ELF-1 (cell line): ENCODE data around the gene ACOX2.

Source experiments
- DNase-seq: peaks from one replicate; pipeline ENCODE4 v3.0.0-alpha.2; 2016; ENCODE audit warnings: low read depth, low spot score

ACOX2 gene

DNA sequence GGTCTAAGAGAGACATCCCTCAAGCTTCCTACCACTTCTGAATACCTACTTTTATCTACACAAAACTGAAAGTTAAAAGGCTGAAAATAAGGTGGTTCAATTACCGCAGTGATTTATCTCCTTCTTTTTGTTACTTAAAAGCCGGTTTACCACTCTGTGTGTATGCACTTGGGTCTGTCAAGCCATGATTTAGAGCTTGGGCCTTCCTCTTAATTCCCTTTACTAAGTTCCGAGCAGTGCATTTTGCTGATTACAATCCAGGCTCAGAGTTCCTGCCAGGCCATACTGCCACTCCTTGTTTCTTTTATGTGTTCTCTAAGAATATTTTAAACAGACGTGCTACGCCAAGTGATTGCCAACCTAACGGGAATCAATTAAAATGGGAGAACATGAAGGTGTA lies 28.6 kb downstream of the ACOX2 start:
- DNase-seq = no peak

DNA sequence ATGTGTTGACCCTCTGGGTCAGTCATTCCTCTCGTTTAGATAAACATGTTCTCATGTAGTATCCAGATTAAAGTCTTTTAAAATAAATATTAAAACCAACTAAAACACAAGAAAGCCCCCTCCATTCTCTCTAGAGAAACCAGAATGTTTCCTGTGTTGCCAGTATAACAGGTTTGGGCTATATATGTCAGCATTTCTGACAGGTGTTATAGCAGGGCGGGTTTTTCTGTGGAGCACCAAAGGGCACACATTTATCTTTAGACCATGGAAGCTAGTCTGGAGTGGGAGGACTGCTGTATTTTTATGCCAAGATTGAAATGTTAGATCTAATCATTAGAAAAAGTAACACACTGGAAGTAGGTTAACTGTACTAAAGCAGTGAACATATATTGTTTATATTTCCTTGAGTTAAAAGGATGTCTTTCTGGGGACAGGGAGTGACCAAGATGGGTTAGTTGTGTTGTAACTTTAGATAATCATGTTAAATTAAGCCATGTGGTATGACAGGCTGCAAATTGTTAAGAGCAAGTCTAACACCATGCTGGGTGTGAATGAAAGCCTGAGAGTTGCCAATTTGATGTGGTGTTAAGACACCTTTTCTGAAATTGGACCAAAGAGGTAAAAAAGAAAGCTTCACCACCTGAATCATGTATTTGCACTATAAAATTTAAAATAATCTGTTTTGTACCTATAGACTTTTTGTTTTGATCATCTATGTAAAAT lies 29.5 kb downstream of the ACOX2 start:
- DNase-seq = no peak

DNA sequence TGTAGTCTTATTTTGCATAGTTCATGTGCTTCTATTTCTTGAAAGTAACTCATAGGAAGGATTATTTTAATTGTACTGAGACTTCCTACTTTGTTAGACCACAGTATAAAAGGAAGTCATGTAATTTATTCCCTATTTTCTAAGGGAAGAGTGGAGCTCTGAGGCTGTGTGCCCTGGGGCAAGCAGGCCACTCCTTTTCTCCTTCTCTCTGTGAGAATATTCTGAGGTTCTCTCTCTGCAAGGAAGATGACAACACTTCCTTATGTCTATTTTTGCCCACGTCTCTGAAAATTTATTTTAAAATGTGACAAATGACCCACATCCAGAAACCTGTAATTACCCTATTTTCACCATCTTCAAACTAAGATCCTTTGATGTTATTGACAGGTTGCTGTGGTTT lies 34.1 kb downstream of the ACOX2 start:
- DNase-seq = no peak

DNA sequence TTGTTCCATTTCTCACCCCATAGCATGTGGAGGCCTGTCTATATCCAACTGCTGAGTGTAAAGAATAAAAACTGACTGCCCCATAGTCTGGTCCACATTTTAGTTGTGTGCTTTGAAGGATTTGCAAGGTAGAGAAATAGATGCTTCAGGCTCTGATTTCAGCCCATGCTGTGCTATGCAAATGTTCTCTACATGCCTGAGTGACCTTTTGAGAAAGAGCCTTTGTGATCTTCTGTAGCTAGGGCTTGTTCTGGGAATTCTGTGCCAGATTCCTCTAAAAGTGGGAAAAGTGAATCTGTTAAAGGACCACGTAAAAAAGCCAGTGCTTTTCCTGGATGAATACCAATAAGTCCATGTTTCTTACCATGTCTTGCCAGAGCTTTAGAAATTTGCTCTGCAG lies 39.9 kb downstream of the ACOX2 start:
- DNase-seq = no peak

DNA sequence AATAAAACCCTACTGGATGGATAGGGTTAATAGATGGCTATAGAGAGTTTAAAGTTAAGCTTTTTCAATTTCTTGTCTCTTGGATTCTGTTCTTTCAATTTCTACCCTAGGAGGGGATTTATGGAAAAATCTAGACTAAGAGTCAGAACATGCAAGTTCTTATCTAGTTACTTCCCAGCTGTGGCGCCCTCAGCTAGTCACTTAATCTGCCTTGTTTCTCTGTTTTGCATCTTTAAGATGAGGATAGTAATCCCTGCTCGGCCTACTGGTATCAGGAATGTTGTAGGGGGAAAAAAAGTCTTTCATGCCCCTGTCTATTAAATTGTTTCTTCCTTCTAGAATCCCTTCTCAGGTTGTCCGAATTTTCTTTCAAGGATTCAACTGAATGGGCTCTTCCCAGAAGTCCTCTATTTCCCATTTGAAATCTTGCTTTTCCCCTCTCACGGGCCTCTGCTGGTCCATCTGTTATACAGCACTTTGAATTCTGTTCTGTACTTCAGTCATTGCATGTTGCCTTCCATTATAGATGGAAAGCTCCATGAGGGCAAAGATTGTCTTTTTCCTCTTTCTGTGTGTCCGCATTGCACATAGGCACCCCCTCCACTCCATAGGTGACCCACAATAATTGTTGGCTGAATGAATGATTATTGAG lies 40.7 kb downstream of the ACOX2 start:
- DNase-seq = no peak

DNA sequence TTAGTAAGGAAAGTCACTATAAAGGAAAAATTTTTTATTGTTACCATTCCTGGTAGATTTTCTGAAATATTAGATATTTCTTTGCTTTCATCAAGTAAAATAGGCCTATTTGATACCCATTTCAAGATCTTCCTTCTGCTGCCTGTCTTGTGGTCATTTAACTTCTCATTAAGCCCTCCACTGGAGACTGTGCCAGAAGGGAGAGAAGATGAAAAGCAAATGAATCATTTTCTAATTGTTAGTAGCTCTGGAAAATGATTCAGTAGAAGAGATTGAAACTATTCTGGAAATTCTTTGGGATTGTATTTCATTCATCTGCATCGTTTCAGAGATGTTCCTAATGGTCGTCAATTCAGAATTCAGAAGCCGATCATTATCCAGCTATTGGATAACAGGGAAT lies 41.9 kb downstream of the ACOX2 start:
- no peak for DNase-seq

DNA sequence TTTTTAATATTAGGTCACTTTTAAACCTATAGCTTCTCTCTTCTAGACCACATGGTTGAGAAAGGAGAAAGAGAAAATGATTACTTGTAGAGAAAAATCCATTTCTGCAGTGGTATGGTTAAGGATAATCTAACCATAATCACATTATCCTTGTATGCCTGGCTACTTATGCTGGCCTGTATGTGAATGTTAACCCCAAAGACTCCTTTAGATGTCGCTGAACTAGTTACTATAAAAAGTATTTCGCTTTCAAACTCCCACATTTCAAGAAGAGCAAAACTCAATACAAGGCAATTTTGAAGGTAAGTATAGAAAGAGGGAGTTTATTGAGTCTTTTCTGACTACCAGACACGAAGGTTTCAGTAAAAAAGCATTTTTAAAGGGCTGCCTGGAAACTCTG lies 42.9 kb downstream of the ACOX2 start:
- no peak for DNase-seq

DNA sequence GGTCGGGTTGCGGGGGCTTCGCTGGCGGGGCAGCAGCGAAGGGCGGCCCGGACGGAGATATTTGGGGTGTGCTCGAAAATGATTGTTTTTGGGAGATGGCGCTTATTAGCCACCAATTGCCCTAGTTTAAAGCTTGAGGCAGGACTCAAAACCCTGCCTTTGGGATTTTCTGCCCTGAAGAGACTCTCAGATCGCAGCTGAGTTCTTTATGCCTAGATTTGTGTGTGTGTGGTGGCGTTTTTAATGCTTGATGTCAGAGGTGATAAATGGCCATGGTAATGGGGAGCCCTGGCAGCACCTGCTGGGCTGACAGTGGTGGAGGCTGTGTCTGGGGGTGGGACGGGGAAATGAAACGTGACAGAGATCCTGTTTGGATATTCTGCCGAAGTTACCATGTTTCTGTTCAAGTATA lies 44.5 kb downstream of the ACOX2 start:
- DNase-seq = peak; percentile 29

DNA sequence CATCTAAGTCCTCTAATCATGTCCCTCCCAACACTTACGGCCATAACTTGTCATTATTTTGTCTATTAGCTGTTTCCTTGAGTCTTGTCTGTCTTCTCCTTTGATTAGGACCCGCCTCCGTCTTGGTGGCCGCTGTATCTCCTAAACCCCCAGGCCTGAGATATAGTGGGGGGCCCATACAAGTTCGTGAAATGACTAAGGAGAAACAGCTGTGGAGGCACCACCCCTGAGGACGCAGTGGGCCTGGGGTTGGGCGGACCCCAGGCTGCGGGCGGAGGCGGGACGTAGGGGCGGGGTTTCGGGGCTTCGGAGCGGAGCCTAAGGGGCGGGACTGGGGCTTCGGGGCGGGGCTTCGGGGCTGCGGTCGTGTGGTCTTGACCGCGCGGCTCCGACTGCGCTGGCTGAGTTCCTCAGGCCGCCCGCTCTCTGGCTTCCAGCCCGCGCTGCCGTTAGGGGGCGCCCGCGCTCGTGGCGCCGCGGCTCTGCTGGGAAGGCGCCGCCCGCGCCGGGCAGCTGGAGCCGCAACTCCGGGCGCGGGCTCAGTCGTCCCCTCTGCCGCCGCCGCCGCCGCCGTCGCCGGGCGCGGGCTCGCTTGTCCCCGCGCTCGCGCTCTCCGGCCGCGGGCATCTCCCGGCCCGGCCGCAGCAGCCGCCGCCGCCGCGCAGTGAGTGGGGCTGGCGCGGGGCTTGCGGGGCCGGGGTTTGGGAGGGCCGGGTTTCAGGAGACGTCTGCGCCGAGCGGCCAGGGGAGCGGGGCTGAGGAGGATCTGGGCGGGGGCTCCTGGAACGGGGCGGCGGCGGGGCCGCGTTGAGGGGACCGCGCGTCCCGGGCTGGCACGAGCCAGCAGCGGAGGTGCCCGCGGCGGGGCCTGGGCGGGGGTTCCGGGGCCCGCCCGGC lies 45.2 kb downstream of the ACOX2 start, which contains the start of gene KCTD6:
KCTD6 (plus strand) TSS at position 591 of the 897 bp plus-strand sequence. CDS start 6,660 bp downstream, outside the sequence.
- DNase-seq = peak; percentile 97

DNA sequence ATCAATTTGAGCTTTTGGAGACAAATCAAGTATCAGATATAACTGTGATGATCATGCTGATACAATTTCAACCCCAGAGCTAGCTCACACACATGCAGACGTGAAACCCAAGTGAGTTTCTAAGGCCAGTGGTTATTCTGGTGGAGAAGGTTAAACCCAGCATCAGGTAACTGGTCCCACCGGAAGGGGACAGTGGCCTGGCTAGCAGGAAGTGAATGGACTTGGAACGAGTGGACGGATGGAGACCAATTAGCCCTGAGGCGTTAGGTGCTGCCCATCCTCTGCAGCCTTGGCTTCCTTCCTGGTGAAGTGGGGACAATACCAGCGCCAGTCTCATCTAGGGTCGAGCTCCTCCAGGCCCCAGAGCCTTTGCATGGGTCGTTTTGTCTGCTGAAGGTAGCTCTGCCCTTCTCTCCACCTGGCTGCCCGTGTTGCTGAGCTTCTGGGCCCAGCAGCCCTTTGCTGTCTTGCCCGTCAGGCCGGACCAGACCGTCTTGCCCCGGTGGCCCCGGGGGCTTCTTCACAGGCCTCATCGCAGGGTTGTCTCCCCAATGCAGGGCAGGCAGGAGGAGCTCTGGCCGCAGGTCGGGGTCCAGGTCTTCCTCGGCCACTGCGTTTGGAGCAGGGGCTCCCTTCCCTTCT lies 46.0 kb downstream of the ACOX2 start:
- peak; percentile 75 for DNase-seq

DNA sequence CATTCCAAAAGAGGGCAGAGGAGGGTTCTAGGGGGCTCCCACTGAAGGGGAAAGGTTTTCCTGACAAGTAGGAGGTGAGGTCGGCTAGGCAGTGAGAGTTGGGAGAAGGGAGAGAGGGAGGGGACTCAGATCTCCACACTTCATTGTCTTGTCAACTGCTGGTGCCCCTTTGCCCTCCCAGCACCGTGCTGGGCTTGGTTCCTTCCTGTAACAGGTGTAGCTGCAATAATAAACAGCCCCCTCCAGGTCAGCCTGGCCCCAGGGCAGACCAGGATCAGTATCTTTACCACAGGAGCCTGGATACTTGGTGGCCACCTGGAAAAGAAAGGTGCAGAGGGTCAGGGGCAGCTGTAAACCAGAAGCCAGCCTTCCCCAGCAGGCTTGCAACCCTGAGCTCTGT lies 48.0 kb downstream of the ACOX2 start:
- peak; percentile 36 for DNase-seq

DNA sequence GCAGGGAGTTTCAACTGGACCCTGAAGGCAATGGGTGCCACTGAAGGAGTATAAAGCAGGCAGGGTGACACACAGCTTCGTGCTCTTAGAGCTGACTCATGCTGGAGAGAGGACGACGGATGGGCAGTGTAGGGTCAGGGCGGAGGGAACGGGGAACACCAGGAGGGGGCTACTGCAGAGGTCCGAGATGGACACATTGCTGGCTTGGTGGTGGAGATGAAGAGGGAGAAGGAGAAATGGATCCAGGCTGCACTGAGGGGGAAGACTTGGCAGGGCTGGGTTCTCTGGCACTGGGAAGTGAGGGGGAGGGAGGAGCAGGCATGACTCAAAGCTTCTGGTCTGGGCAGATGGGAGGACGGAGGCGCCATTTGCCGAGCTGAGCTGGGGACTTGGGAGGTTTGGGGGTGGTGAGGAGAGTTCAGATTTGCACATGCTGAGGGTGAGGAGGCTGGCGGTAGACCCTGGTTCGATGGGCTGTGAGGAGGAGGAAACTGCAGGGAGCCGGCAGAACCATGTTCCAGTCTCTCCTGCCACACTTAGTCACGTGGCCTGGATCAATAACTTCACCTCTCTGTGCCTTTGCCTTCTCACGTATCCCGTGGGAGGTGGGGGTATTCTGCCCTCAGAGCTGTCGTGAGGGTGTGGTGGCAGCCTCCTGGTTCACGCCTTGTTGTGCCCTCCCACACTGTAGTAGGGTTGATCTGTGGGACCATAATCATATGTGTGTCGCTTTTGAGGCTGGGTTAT lies 49.7 kb downstream of the ACOX2 start:
- no peak for DNase-seq

DNA sequence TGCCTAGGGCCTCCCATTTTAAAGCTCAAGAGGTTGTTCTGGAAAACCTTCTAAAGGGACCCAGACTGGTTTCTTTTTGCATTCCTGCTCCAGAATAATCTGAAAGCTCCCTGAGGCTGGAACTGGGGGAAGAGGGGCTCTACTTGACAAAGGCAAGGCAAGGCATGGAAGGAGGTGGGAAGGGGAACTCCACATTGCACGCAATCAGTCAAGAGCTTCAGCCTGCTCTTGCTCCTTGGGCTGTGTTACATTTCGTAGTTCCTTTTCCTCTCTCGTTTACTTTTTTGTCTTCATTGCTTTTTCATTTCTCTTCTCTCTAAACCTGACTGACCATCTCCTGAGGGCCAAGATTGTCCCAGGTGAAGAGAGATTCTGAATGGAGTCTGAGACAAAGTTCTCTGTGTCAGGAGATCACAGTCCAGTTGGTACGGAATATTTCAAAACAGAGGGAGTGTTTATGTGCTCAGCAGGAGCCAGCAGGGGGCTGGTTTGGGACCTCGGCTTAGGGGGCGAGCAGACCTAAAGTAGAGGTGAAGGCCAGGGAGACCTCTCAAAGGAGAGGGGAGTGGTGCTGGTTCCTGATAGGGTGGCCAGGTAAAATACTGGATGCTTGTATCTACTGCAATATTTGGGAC lies 51.1 kb downstream of the ACOX2 start:
- DNase-seq = no peak

DNA sequence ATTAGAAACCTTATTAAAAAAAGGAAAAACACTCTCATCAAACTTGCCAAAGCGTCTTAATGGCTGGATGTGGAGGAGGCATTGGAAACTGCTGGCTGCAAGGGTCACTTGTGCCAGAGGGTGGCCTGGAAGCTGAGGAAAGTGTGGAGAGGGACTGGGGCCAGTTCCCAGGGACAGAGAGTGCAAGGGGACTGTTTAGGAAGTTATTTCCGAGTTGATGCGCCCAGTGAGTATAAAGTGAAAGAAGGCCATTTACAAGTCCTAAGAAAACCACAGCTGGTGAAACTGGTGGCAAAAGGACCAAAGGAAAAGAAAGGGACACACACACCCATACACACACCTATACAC lies 52.3 kb downstream of the ACOX2 start:
- no peak for DNase-seq

DNA sequence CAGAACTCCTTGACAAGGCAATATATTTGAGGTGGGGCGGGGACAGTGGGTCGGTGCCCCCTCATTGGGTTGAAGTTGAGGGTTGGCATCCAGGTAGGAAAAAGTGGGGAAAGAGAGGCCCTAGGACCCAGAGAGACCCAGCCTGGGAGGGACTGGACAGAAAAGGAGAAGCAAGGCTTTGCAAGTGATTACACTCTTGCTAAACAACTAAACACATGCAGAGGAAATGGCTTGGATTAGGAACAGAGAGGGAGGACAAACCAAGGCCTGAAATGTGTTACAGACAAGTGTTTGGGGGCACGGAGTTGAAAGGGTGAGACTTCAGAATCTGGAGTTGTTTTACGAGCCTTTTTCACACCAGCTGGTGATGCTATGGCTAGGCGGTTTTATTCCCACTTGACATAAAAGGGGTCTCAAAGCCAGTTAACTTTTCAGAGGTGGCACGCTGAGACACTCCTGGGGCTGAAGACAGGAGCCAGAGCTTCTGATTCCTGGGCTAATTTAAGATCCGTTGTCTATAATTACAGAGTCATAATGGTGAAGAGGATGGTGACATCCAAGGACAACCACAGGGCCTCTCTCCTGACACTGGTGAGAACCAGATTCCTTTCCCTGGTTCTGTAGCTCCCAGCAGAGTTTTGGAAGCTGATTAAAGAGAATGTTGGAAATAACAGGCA lies 52.8 kb downstream of the ACOX2 start:
- DNase-seq = no peak

DNA sequence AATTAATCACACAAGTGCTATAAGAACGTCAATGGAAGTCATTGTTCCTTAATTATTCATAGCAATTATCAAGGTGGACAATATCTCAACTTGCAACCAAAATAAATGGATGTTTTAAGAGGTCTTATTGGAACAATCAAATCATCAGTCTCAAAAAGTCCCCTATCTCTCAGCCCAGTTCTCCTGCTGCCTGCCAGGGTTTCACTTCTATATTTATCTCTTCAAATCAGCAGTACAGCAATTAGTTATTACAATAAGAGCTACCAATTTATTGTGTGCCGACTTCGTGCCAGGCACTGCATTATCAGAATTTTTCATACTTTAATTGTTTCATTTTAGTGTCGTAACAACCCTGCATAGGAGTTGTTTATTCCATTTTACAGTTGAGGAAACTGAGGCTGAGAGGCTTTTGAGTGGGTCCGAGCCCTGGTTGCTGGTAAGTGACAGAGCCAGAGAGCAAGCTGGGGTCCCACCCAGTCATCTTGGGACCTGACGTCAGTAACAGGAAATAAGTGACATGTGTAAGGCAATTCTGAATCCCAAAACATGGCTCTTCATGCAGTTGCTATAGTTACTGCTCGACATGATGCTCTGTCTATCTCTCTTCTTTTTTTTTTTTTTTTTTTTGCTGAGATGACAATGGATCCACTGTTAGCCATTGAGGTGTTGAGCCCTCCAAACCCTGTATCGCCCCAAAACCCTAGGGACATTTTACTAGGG lies 53.9 kb downstream of the ACOX2 start:
- no peak for DNase-seq

DNA sequence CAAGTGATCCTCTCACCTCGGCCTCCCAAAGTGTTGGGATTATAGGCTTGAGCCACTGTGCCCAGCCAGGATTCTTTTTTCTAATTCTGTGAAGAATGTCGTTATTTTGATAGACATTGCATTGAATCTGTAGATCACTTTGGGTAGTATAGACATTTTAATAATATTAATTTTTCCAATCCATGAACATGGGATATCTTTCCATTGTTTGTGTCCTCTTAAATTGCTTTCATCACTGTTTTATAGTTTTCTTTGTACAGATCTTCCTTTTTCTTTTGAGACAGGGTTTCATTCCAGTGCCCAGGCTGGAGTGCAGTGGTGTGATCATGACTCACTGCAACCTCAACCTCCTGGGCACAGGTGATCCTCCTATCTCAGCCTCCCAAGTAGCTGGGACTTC lies 56.7 kb downstream of the ACOX2 start:
- DNase-seq = no peak

DNA sequence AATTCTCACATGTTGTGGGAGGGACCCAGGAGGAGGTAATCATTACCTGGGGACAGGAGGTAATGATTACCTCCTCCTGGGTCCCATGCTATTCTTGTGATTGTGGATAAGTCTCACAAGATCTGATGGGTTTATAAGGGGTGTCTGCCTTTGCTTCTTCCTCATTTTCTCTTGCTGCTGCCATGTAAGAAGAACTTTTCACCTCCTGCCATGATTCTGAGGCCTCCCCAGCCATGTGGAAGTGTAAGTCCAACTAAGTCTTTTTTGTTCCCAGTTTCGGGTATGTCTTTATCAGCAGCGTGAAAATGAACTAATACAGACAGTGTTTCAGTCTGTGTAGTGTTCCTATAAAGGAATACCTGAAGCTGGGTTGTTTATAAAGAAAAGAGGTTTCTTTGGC lies 58.2 kb downstream of the ACOX2 start:
- DNase-seq = no peak

DNA sequence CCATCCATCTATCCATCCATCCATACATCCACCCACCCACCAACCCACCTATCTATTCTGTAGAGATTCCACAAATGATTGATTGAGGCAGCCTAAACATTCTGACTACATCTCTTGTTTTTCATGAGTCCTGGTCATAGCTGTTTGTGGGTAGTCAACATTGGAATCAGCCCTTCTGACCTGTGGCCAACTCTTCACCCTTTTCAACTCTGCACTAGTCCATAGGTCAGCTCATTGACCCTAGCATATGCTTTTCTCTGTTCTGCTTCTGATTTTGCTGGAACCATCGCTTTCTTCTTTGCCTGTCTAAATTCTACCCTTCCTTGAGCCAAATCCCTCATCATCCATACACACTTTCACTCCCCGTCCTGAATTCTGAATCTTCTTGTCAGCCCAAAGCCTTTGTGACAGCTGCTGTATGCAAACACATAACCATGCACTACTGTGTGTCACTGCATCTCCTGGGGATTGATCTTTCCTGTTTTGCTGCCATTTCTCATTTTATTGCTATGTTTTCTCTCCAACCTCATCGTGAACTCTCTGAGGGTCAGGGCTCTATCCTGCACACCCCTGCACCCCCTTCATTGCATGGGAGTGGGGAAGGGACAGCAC lies 61.9 kb downstream of the ACOX2 start:
- DNase-seq = no peak
